Fibroblast of skin of left quadriceps (primary cell): ENCODE results near the gene KIF9.
A peak's percentile ranks its signal among the peaks of the same experiment; 100 is the strongest.
"Not testable (repeated sequence)": the region's sequence is repeated elsewhere in the genome, so short reads cannot be mapped to it uniquely, and the experiment has no call there.

Source experiments
- DNase-seq, 2 experiments: peaks; one replicate each; pipeline ENCODE4 v3.0.0-alpha.2; 2013; ENCODE audit warnings: low read depth in 2 of 2

Gene KIF9, protein sequence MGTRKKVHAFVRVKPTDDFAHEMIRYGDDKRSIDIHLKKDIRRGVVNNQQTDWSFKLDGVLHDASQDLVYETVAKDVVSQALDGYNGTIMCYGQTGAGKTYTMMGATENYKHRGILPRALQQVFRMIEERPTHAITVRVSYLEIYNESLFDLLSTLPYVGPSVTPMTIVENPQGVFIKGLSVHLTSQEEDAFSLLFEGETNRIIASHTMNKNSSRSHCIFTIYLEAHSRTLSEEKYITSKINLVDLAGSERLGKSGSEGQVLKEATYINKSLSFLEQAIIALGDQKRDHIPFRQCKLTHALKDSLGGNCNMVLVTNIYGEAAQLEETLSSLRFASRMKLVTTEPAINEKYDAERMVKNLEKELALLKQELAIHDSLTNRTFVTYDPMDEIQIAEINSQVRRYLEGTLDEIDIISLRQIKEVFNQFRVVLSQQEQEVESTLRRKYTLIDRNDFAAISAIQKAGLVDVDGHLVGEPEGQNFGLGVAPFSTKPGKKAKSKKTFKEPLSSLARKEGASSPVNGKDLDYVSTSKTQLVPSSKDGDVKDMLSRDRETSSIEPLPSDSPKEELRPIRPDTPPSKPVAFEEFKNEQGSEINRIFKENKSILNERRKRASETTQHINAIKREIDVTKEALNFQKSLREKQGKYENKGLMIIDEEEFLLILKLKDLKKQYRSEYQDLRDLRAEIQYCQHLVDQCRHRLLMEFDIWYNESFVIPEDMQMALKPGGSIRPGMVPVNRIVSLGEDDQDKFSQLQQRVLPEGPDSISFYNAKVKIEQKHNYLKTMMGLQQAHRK

GRCh38 chr3:47282424-47283192 is at the start of gene KIF9, which contains the start of gene KLHL18:
KIF9 (minus strand) TSS chr3:47282799; CDS start chr3:47277374, 5,425 bp downstream.
KLHL18 (plus strand) TSS chr3:47282944; CDS start chr3:47282966, 22 bp downstream.
- DNase-seq = peak; percentile 86

GRCh38 chr3:47324278-47324865 is 41.8 kb upstream of the KIF9 start:
- peak; percentile 67 to 70 for DNase-seq

DNA sequence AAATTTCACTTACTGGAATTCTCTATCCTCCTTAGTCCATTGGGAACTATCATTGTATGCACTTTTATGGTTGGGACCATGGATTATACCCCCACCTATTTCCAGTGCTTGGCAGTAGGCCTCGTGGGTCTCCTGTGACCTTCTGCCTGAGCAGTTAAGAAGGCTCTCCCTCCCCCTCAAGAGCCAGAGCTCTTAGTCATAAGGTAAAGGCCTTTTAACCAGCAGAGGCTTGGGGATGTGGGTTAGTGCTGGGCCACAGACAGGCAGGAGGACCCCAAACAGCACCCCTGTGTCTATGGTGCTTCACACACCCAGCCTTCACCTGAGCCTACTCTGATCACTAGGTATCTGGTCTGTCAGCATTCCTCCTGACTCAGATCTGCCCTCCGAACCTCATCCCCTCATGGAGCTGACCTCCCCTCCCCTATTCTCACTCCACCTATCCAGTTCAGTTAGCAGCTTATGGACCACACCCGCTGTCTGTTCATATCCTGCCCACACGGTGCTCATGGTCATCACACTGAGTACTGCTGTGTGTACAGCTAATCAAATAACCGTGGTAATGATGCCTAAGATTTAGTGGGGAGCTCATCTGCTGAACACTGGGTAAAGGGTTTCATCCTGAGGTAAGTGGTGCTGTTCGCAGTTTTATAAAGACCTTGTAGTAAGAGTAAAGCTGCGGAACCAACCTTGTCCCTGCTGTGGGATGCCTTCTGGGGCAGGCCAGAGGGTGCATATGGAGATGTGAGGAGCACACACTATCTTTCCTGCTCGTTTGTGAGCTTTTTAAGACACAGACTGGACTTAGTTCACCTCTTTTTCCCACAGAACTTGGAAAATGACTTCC is 41.1 kb upstream of the KIF9 start:
- peak in 1 of 2 experiments; percentile 7 for DNase-seq

GRCh38 chr3:47319956-47320355 is 37.4 kb upstream of the KIF9 start:
- DNase-seq = no peak

DNA sequence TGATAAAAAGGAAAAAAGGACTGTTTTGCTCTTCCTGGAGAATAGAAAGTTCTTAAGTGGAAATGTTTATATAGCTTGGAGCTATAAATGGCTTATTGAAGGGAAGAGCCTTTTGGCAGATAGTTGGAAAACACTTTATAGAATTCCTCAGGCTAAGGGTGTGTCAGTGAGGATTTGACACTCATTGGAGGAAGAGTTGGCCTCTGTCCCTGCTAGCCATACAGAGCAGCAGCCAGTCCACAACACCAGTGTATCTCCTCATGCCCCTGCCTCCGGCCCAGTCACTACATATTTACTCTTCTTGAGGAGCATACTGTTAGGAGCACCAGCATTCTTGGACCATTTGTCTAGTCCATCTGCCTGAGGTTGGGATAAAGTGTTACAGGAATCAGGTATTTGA is 36.3 kb upstream of the KIF9 start:
- DNase-seq = no peak

- not testable (repeated sequence) for DNase-seq
These were observed 33.6 kb upstream of the KIF9 start for GRCh38 chr3:47316151-47316550.

DNA sequence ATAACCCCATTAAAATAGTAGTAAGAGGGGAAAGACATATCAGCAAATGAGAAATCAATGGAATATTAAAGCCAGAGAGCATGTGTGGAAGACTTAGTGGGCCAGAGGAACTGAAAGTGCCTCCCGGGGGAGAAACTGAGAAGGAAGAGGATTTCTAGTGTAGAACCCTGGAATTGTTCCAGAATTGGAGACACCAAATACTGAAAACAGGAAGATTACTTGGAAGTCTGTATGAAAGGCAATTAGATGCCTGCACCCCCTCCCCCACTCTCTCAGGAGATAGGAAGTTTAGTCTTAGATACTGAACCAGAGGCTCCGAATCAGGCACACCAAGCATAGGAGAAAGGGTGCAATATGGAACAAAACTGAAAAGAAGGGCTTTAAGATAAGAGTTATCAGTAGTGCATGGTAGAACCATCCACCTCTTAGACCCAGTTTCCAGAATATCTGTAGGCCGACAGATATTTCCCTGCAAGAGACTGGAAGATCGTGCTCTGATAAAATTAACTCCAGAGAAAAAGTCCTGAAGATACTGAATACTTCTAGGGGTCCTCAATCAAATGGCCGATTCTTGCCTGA is 32.6 kb upstream of the KIF9 start:
- peak in 1 of 2 experiments; percentile 3 for DNase-seq

DNA sequence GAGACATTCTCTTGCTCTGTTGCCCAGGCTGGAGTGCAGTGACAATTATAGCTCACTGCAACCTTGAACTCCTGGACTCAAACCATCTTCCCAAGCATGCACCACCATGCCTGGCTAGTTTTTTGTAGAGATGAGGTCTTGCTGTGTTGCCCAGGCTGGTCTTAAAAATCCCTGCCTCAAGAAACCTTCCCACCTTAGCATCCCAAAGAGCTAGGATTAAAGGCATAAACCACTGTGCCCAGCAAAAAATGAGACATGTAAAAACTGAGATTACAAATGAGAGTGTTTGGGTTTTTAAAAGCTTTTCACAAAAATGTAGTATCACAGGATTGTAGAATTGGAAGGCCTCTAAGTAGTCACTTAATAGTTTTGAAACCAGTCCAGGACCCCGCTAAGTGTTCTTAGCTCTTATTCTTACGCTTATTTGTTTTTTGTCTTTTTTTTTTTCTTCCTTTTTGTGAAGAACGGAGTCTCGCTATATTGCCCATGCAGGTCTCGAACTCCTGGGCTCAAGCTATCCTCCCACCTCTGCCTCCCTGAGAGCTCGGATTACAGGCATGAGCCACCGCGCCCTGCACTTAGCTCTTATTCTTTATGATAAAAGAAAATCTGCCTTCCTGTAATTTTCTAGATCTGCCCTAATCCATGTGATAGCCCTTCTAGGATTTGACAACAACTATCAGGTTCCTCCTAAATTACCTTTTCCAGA is 31.6 kb upstream of the KIF9 start:
- DNase-seq = no peak

GRCh38 chr3:47313341-47314055 is 30.9 kb upstream of the KIF9 start:
- no peak for DNase-seq

DNA sequence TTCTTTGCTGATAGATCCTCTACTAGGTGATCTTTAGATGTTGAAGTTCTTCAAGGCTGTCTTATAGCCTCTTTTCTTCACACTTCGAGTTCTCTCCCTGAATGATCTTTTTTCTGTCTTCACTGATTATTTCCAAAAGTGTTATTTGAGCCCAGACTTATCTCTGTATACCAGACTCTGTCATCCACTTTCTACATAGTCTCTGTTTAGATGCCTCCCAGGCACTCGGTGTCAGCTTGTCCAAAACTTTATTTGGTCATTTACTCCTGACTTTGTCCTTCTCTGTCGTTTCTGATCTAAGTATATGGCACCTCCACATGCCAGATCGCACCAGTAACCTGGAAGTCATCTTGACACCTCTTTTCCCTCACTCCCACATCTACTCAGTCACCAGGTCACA is 27.8 kb upstream of the KIF9 start:
- DNase-seq = no peak

DNA sequence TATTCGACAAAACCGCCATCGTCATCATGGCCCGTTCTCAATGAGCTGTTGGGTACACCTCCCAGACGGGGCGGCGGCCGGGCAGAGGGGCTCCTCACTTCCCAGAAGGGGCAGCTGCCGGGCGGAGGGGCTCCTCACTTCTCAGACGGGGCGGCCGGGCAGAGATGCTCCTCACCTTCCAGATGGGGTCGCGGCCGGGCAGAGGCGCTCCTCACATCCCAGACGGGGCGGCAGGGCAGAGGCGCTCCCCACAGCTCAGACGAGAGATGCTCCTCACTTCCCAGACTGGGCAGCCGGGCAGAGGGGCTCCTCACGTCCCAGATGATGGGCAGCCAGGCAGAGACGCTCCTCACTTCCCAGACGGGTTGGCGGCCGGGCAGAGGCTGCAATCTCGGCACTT is 26.6 kb upstream of the KIF9 start:
- DNase-seq = not testable (repeated sequence)

GRCh38 chr3:47306022-47306421 is 23.4 kb upstream of the KIF9 start:
- DNase-seq = no peak

DNA sequence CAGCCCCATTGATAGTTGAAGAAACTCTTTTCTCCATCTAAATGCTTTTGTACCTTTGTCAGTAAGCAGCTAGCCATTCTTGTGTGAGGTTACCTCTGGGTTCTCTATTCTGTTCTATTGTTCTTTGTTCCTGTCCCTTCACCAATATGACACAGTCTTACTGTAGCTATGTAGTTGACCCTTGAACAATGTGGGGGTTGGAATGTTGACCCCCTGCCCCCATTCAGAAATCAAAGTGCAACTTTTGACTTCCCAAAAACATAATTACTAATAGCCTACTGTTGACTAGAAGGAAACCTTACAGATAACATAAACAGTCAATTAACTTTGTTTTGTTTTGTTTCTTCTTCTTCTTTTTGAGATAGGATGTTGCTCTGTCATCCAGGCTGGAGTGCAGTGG is 18.9 kb upstream of the KIF9 start:
- DNase-seq = no peak

DNA sequence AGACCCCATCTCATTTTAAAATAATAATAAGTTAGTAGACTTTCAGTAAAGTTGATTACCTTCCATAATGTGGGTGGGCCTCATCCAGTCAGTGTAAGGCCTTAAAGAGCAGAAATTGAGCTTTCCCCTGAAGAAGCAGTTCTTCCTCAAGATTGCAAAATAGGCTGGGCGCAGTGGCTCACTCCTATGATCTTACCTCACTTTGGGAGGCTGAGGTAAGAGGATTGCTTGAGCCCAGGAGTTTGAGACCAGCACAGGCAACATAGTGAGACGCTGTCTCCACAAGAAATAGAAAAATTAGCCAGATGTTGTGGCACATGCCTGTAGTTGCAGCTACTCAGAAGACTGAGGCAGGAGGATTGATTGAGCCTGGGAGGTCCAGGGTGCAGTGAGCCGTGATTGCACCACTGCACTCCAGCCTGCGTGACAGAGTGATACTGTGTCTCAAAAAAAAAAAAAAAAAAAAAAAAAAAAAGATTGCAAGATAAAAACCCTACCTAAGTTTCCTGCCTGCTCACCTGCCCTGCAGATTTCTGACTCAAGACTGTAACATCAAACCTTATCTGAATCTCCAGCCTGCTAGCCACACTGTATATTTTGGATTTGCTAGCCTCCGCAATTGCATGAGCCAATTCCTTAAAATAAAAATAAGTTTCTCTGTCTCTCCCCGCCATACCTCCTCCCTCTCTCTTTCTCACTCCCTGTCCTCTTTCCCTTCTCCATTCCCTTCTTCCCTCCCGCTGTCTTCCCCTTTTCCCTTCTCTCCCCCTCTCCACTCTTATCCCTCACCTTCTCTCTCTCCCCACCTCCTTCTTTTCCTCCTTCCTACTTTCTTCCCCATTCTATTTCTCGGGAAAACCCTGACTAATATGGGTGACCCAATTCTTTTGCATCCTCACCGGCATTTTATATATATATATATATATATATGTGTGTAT is 17.1 kb upstream of the KIF9 start:
- no peak for DNase-seq

DNA sequence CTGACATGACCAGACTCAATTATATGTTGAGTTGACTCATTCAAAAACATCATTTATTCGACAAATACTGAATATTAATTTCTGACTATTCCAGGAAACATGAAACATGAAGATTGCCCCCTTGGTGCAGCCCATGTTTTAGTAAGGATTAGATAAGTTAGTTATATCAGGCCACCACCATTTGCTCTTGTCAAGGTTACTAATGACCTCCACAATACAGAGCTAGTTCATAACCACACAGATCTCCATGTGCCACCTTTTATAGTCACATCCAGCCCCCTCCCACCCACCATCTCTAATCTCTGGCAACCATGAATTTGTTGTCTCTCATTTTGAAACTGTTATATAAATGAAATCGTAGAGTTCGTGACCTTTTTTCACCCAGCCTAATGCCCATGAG is 15.8 kb upstream of the KIF9 start:
- DNase-seq = no peak

- DNase-seq = no peak
These were observed 14.1 kb upstream of the KIF9 start for GRCh38 chr3:47296562-47297302.

- no peak for DNase-seq
These were observed 13.4 kb upstream of the KIF9 start for GRCh38 chr3:47295976-47296375.
